Esophagus squamous epithelium (tissue), 4 donors: ENCODE measurements around the gene RNF13.

Source experiments
- CTCF ChIP-seq, 6 experiments: fragments of 450-650 bp in 4 of 6; fragments of 200-600 bp in 2 of 6; sonication (generic) in 2 of 6; IDR thresholded peaks; one replicate each; pipeline ENCODE4 v1.5.1; 2016 to 2019; ENCODE audit warnings: antibody characterized with exemption in 6 of 6, mild to moderate bottlenecking in 4 of 6, moderate library complexity in 4 of 6
- POLR2A ChIP-seq, 4 donors: fragments of 450-650 bp; IDR thresholded peaks; one replicate each; pipeline ENCODE4 v1.6.1; 2017; ENCODE audit warnings: antibody characterized with exemption in 4 of 4, mild to moderate bottlenecking in 4 of 4, moderate library complexity in 3 of 4

- TF ChIP-seq CTCF (IDR thresholded peaks at IDR 0.05) (peak in 5 of 6 experiments; percentile 37 to 72 (median 56)), POLR2A (IDR thresholded peaks at IDR 0.05) (no peak)
These were observed 154.2 kb downstream of the RNF13 start for GRCh38 chr3:149967086-149967685.
